H1 (cell line): Measurements from ENCODE around the gene PDE4D. TPM values are rescaled to one million over a fixed set of nuclear protein-coding genes. Genes with fewer than 3 reads are reported as not detected.

ENCODE experiments used
- CTCF ChIA-PET: fragments of 300-600 bp; sonication (Branson Sonifier 250); formaldehyde crosslinking; loops from one replicate; lab custom pipeline; 2021; ENCODE audit not compliant: partially characterized antibody; lab: Charles Lee
- POLR2A ChIA-PET: fragments of 300-600 bp; sonication (Branson Sonifier 250); formaldehyde crosslinking; loops from one replicate; lab custom pipeline; 2021; ENCODE audit warnings: inconsistent platforms; ENCODE audit not compliant: partially characterized antibody; lab: Charles Lee
- DNase-seq, 2 experiments: peaks; one replicate each; pipeline versions ENCODE4 v3.0.0 to v3.0.0-alpha.2; 2010 to 2022; ENCODE audit warnings: low spot score in 2 of 2, low read depth in 1 of 2, mixed read lengths in 1 of 2
- FAIRE-seq: peaks from 2 replicates; lab custom pipeline; 2011; peaks lifted over from hg19 to GRCh38; lab: Jason Lieb, UNC
- H2AFZ ChIP-seq: 2 replicates; pipeline ENCODE4 v1.8.1; 2012; ENCODE audit warnings: low read length, inconsistent platforms
- H2AK5ac ChIP-seq: 2 replicates; pipeline ENCODE4 v1.6.1; 2013; ENCODE audit warnings: low read depth, low read length
- H2BK120ac ChIP-seq: replicated peaks from 2 replicates; pipeline ENCODE3; 2013; ENCODE audit warnings: low read depth, low read length, inconsistent platforms
- H2BK12ac ChIP-seq: 2 replicates; pipeline ENCODE4 v1.6.1; 2013; ENCODE audit warnings: low read depth, low read length
- H2BK15ac ChIP-seq: 2 replicates; pipeline ENCODE4 v1.6.1; 2013; ENCODE audit warnings: low read length
- H2BK20ac ChIP-seq: 2 replicates; pipeline ENCODE4 v1.6.1; 2013; ENCODE audit warnings: low read length
- H2BK5ac ChIP-seq: 2 replicates; pipeline ENCODE4 v1.6.1; 2013; ENCODE audit warnings: low read depth, low read length
- H3K14ac ChIP-seq: 2 replicates; pipeline ENCODE4 v1.6.1; 2013; ENCODE audit warnings: inconsistent platforms; ENCODE audit not compliant: insufficient read length
- H3K18ac ChIP-seq: 2 replicates; pipeline ENCODE4 v1.6.1; 2013; ENCODE audit warnings: low read length; ENCODE audit errors: extremely low read depth
- H3K23ac ChIP-seq: 2 replicates; pipeline ENCODE4 v1.6.1; 2013; ENCODE audit warnings: inconsistent platforms; ENCODE audit not compliant: insufficient read length
- H3K23me2 ChIP-seq: 2 replicates; pipeline ENCODE4 v1.6.1; 2013; ENCODE audit warnings: low read depth, low read length
- H3K27ac ChIP-seq: 2 replicates; pipeline ENCODE4 v1.6.1; 2011; ENCODE audit warnings: low read depth, low read length, inconsistent platforms
- H3K27me3 ChIP-seq, 4 experiments: replicated peaks in 1 of 4; 1 replicate in 1 of 4; 2 replicates in 3 of 4; pipeline versions ENCODE4 v1.6.1 to v1.8.1; 2011 to 2013; ENCODE audit warnings: low read length in 3 of 4, mild to moderate bottlenecking in 3 of 4, inconsistent platforms in 2 of 4, mixed read lengths in 2 of 4, moderate library complexity in 1 of 4; ENCODE audit not compliant: control insufficient read depth in 3 of 4, insufficient read depth in 3 of 4; ENCODE audit errors: extremely low read depth in 1 of 4
- H3K36me3 ChIP-seq, 4 experiments: 2 replicates each; pipeline versions ENCODE4 v1.6.1 to v1.8.1; 2011 to 2013; ENCODE audit warnings: mild to moderate bottlenecking in 4 of 4, low read length in 3 of 4, moderate library complexity in 2 of 4, control low read depth in 1 of 4, inconsistent platforms in 1 of 4; ENCODE audit not compliant: insufficient read depth in 4 of 4, control insufficient read depth in 2 of 4
- H3K4ac ChIP-seq: replicated peaks from 2 replicates; pipeline ENCODE3; 2013; ENCODE audit warnings: low read length, low read depth, mixed read lengths, inconsistent platforms; ENCODE audit not compliant: insufficient read length
- H3K4me1 ChIP-seq, 4 experiments: replicated peaks in 1 of 4; 1 replicate in 1 of 4; 2 replicates in 3 of 4; pipeline versions ENCODE4 v1.6.1 to v1.8.1; 2011 to 2013; ENCODE audit warnings: low read length in 3 of 4, inconsistent platforms in 2 of 4, mixed read lengths in 1 of 4; ENCODE audit not compliant: insufficient read depth in 4 of 4, control insufficient read depth in 3 of 4
- H3K4me2 ChIP-seq, 2 experiments: 2 replicates each; pipeline versions ENCODE4 v1.6.1 to v1.8.1; 2011 to 2013; ENCODE audit warnings: low read depth in 2 of 2, low read length in 2 of 2, control low read depth in 1 of 2, inconsistent platforms in 1 of 2, mild to moderate bottlenecking in 1 of 2; ENCODE audit not compliant: insufficient read depth in 1 of 2
- H3K4me3 ChIP-seq, 4 experiments: fragments of 200-600, 300-600 bp in 1 of 4; sonication (generic), shearing (Covaris generic), sonication (Bioruptor Twin) in 1 of 4; 2 replicates each; pipeline versions ENCODE4 v1.5.1 to v1.8.1; 2011 to 2016; ENCODE audit warnings: low read length in 4 of 4, low read depth in 3 of 4, control low read depth in 2 of 4, inconsistent platforms in 2 of 4, mild to moderate bottlenecking in 2 of 4, mixed read lengths in 1 of 4, moderate library complexity in 1 of 4; ENCODE audit not compliant: insufficient read depth in 2 of 4; ENCODE audit errors: extremely low read depth in 1 of 4
- H3K56ac ChIP-seq: replicated peaks from 2 replicates; pipeline ENCODE3; 2013; ENCODE audit warnings: low read depth, mild to moderate bottlenecking, mixed read lengths, low read length, inconsistent platforms; ENCODE audit not compliant: insufficient read length
- H3K79me1 ChIP-seq: 2 replicates; pipeline ENCODE4 v1.6.1; 2013; ENCODE audit warnings: low read depth, low read length, control low read depth
- H3K79me2 ChIP-seq, 2 experiments: 2 replicates each; pipeline versions ENCODE4 v1.6.1 to v1.8.1; 2012 to 2013; ENCODE audit warnings: low read length in 2 of 2, mild to moderate bottlenecking in 2 of 2, inconsistent platforms in 1 of 2; ENCODE audit not compliant: insufficient read depth in 2 of 2, control insufficient read depth in 1 of 2
- H3K9ac ChIP-seq, 4 experiments: replicated peaks in 1 of 4; 1 replicate in 1 of 4; 2 replicates in 3 of 4; pipeline versions ENCODE4 v1.6.1 to v1.8.1; 2011 to 2013; ENCODE audit warnings: low read depth in 3 of 4, low read length in 3 of 4, control low read depth in 2 of 4, mild to moderate bottlenecking in 2 of 4, moderate library complexity in 2 of 4, inconsistent platforms in 1 of 4; ENCODE audit errors: extremely low read depth in 1 of 4
- H3K9me3 ChIP-seq, 2 experiments: 2 replicates each; pipeline versions ENCODE4 v1.6.1 to v1.8.1; 2012 to 2013; ENCODE audit warnings: mild to moderate bottlenecking in 2 of 2, moderate library complexity in 2 of 2, control low read depth in 1 of 2, inconsistent platforms in 1 of 2, low read depth in 1 of 2, low read length in 1 of 2, mixed read lengths in 1 of 2; ENCODE audit not compliant: insufficient read depth in 2 of 2
- H4K20me1 ChIP-seq, 2 experiments: replicated peaks in 1 of 2; 2 replicates each; pipeline versions ENCODE3 to v1.8.1; 2011 to 2013; ENCODE audit warnings: inconsistent platforms in 2 of 2, low read length in 2 of 2, mild to moderate bottlenecking in 1 of 2; ENCODE audit not compliant: insufficient read depth in 2 of 2, control insufficient read depth in 1 of 2
- H4K5ac ChIP-seq: 2 replicates; pipeline ENCODE4 v1.6.1; 2013; ENCODE audit warnings: low read length, low read depth, mixed read lengths, inconsistent platforms; ENCODE audit not compliant: insufficient read length
- H4K8ac ChIP-seq: 2 replicates; pipeline ENCODE4 v1.8.0; 2013; ENCODE audit warnings: mild to moderate bottlenecking, moderate library complexity, low read length, inconsistent platforms; ENCODE audit not compliant: insufficient read depth; ENCODE audit errors: extremely low read depth
- H4K91ac ChIP-seq: replicated peaks from 2 replicates; pipeline ENCODE3; 2013; ENCODE audit warnings: low read length, mixed read lengths, inconsistent platforms; ENCODE audit not compliant: insufficient read length
- BCL11A ChIP-seq, 2 experiments: IDR thresholded peaks; one replicate each; pipeline ENCODE4 v1.6.1; 2011; ENCODE audit warnings: low read depth in 2 of 2, low read length in 2 of 2, mild to moderate bottlenecking in 2 of 2
- CHD1 ChIP-seq: IDR thresholded peaks from 2 replicates; pipeline ENCODE4 v1.6.1; 2012; ENCODE audit warnings: low read depth, low read length, improper control_type of control experiment
- CTBP2 ChIP-seq: IDR thresholded peaks from 2 replicates; pipeline ENCODE4 v1.7.0; 2011; ENCODE audit warnings: borderline replicate concordance, mild to moderate bottlenecking, moderate library complexity, mixed read lengths, low read length; ENCODE audit not compliant: insufficient read depth, insufficient read length
- EZH2 ChIP-seq: fragments of 200-600 bp; sonication (generic); IDR thresholded peaks from 2 replicates; pipeline ENCODE4 v1.7.1; 2012; ENCODE audit warnings: low read depth, mild to moderate bottlenecking, moderate library complexity, low read length, inconsistent platforms; ENCODE audit not compliant: severe bottlenecking
- HDAC2 ChIP-seq, 2 experiments: fragments of 300-600 bp in 1 of 2; sonication (generic) in 1 of 2; IDR thresholded peaks; 2 replicates each; pipeline ENCODE4 v1.6.1; 2011 to 2012; ENCODE audit warnings: low read depth in 2 of 2, low read length in 2 of 2, mild to moderate bottlenecking in 2 of 2, moderate library complexity in 2 of 2, borderline replicate concordance in 1 of 2, inconsistent platforms in 1 of 2
- KDM4A ChIP-seq: IDR thresholded peaks from one replicate; pipeline ENCODE4 v1.7.1; 2012; ENCODE audit warnings: low read depth, mild to moderate bottlenecking, moderate library complexity, low read length, inconsistent platforms; ENCODE audit not compliant: severe bottlenecking
- KDM5A ChIP-seq: fragments of 200-600 bp; IDR thresholded peaks from 2 replicates; pipeline ENCODE4 v1.7.1; 2012; ENCODE audit warnings: mild to moderate bottlenecking, low read length, inconsistent platforms, mixed read lengths
- RXRA ChIP-seq: IDR thresholded peaks from 2 replicates; pipeline ENCODE4 v1.6.1; 2011; ENCODE audit warnings: low read depth, mild to moderate bottlenecking, low read length, moderate library complexity; ENCODE audit not compliant: insufficient read depth
- SIN3A ChIP-seq, 2 experiments: IDR thresholded peaks in 1 of 2; conservative IDR thresholded peaks in 1 of 2; 2 replicates each; pipeline ENCODE4 v1.6.1; 2011 to 2012; ENCODE audit warnings: low read length in 2 of 2, improper control_type of control experiment in 1 of 2, low read depth in 1 of 2, mild to moderate bottlenecking in 1 of 2
- TBP ChIP-seq: IDR thresholded peaks from 2 replicates; pipeline ENCODE4 v1.6.1; 2011; ENCODE audit warnings: low read depth, low read length, improper control_type of control experiment
- TEAD4 ChIP-seq: IDR thresholded peaks from 2 replicates; pipeline ENCODE4 v1.6.1; 2012; ENCODE audit warnings: low read depth, low read length, inconsistent platforms, mixed read lengths
- WGBS, 2 experiments: shearing (Covaris generic) in 1 of 2; methylation state at CpG; one replicate each; pipeline versions ENCODE4 v1.1.6 to v1.1.7; 2013 to 2015; ENCODE audit warnings: low lambda C conversion rate in 2 of 2, mixed read lengths in 2 of 2, inconsistent platforms in 1 of 2, low coverage in 1 of 2, missing lambda C conversion rate in 1 of 2; ENCODE audit not compliant: insufficient replicate concordance in 2 of 2, insufficient coverage in 1 of 2, insufficient read length in 1 of 2; ENCODE audit errors: extremely low coverage in 1 of 2, missing lambda C conversion rate in 1 of 2; 5-methylcytosine and 5-hydroxymethylcytosine counted together
- polyA plus RNA-seq, 7 experiments: library from polyadenylated mRNA; depleted of rRNA in 3 of 7; stranded (reverse) in 5 of 7; unstranded in 2 of 7; fragments of >200 nt in 5 of 7; fragments of 200-250 nt in 2 of 7; gene quantifications; 1 replicate in 5 of 7; 2 replicates in 1 of 7; 4 replicates in 1 of 7; pipeline versions ENCODE4 v1.2.1 to v1.2.3, GENCODE V29; 2011 to 2013; ENCODE audit warnings: missing spikeins in 2 of 7, mixed read lengths in 2 of 7
- total RNA-seq: library from RNA; stranded (reverse); fragmentation: NEBNext Ultra II Directional; extraction: Animal tissue kit (Norgen Biotek cat#: 25700); gene quantifications from 2 replicates; pipeline ENCODE4 v1.2.1, GENCODE V29; 2021
- TF ChIP-seq, protein P1 (sequence below): IDR thresholded peaks from 2 replicates; pipeline ENCODE4 v1.6.1; 2012; ENCODE audit warnings: low read length, inconsistent platforms

The PDE4D gene
- total and polyA plus RNA-seq, 2 of the 8 experiments (the other 6 are each of a cell fraction or from before 2014, with no cell fraction given) = 2.3 to 3.7 TPM

- Histone ChIP-seq H2BK120ac (no peak overlapping the region), H2BK12ac (no peak overlapping the region), H3K23ac (no peak overlapping the region), H3K9ac (no peak overlapping the region), H3K4me2 (no peak overlapping the region), H3K9me3 (peaks cover 0 to 5% of the 10 kb centered on the region in 2 experiments; a peak in 1 of 4 replicates), H3K4ac (no peak overlapping the region), H2BK20ac (no peak overlapping the region), H3K56ac (no peak overlapping the region), H3K4me3 (no peak overlapping the region), H2AK5ac (no peak overlapping the region), H4K91ac (no peak overlapping the region), H3K27me3 (no peaks in the 10 kb centered on the region), H4K8ac (no peak overlapping the region), H3K27ac (no peak overlapping the region), H2BK15ac (no peak overlapping the region), H3K23me2 (peaks cover 2% of the 10 kb centered on the region; the same call in 1 of the 2 replicates), H3K36me3 (no peaks in the 10 kb centered on the region), H3K79me1 (no peaks in the 10 kb centered on the region), H3K4me1 (peaks cover 0 to 11% (median 5%) of the 10 kb centered on the region in 4 experiments; a peak in 3 of 7 replicates), H2BK5ac (no peak overlapping the region), H3K14ac (no peak overlapping the region), H4K20me1 (no peaks in the 10 kb centered on the region), H2AFZ (no peak overlapping the region), H3K79me2 (no peaks in the 10 kb centered on the region), H3K18ac (no peak overlapping the region), H4K5ac (no peak overlapping the region)
- no peak for TF ChIP-seq HDAC2 (IDR thresholded peaks at IDR 0.05; ENCODE audit: borderline replicate concordance in 1 of 2, low read depth in 2 of 2, low read length in 2 of 2)
- TF ChIP-seq KDM4A = no peak
- no peak for TF ChIP-seq KDM5A
- no peak for TF ChIP-seq TEAD4
- TF ChIP-seq CTBP2 = no peak
- TF ChIP-seq, protein P1, sequence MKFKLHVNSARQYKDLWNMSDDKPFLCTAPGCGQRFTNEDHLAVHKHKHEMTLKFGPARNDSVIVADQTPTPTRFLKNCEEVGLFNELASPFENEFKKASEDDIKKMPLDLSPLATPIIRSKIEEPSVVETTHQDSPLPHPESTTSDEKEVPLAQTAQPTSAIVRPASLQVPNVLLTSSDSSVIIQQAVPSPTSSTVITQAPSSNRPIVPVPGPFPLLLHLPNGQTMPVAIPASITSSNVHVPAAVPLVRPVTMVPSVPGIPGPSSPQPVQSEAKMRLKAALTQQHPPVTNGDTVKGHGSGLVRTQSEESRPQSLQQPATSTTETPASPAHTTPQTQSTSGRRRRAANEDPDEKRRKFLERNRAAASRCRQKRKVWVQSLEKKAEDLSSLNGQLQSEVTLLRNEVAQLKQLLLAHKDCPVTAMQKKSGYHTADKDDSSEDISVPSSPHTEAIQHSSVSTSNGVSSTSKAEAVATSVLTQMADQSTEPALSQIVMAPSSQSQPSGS = no peak
- TF ChIP-seq SIN3A (conservative IDR thresholded peaks at IDR 0.05 in 1 of 2, IDR thresholded peaks at IDR 0.05 in 1 of 2; ENCODE audit: low read depth in 1 of 2, low read length in 2 of 2) = no peak
- no peak for TF ChIP-seq CHD1
- no peak for TF ChIP-seq RXRA
- TF ChIP-seq BCL11A (IDR thresholded peaks at IDR 0.05; ENCODE audit: low read depth in 2 of 2, low read length in 2 of 2) = no peak
- TF ChIP-seq TBP = no peak
- TF ChIP-seq EZH2 = no peak
- WGBS, 2 experiments = 88% methylated on average over 2 of the region's 2 CpGs; no CpG with 5 or more reads in 1 of the 2 experiments
- POLR2A ChIA-PET = no interaction called here
- CTCF ChIA-PET = no interaction called here
- FAIRE-seq (no peak), DNase-seq (no peak)
Observed at GRCh38 chr5:59568161-59568560, 325.4 kb downstream of the PDE4D start.
